ENCODE data around the gene MINK1.

MINK1 gene

DNA sequence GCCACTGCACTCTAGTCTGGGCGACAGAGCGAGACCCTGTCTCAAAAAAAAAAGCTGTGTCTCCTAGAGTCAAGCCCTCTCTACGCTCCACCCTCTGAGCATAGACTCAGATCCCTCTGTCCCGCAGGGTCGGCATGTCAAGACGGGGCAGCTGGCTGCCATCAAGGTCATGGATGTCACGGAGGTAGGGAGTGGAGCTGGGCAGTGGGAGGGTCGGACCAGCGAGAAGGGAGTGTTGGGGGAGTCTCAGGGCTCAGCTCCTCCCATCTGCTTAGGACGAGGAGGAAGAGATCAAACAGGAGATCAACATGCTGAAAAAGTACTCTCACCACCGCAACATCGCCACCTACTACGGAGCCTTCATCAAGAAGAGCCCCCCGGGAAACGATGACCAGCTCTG is 47.7 kb downstream of the MINK1 start:
- in situ Hi-C loops (cut with MboI; ENCODE audit: low pct_unique_long_range_greater_than_20kb, low sequenced_read_pairs, unreplicated experiment), result no loop called here

DNA sequence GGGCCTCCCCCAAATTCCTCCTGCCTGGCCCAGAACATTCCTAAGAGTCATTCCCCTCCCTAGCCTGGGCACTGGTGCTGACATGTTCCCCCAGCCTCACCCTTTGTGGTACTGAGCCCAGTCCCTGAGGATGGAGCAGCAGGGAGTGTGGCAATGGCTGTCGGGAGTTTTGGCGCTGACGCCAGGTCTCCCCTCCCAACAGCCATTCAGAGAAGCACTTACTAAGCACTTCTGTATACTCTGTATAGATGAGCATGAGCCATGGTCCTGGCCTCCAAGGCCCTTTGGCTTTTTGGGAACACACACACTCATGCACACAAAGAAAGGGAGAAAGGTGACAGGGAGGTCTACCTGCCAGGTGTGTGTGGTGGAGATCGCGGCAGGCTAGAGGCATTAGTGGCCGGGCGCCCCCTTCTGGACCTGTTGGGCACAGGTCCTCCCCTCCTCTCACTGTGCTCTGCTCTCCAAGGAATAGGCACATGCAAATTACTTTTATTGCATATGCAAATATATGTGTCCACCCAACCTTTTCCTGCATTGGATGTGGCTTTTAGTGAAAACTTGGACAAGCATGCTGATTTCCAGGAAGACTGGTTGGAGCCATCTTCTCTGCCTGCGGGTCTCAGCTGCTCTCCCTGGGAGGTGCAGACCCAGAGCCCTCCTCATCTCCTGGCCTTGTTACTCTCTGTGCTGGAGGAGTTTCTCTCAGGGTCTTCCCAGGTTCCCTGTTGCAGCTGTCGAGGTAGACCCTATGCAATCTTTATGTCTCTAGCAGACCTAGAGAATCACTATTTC is 48.8 kb downstream of the MINK1 start:
- peak; percentile 86 for TF ChIP-seq CTCF (IDR thresholded peaks at IDR 0.05; ENCODE audit: extremely low read depth, insufficient read depth, missing control alignments)
- peak; percentile 80 for DNase-seq (ENCODE audit: low spot score)
- in situ Hi-C loops (cut with MboI; ENCODE audit: low pct_unique_long_range_greater_than_20kb, low sequenced_read_pairs, unreplicated experiment), result no loop called here

More for the DNA sequence above, 47.7 kb downstream of the MINK1 start:
- no peak for TF ChIP-seq CTCF (IDR thresholded peaks at IDR 0.05; ENCODE audit: extremely low read depth, insufficient read depth, missing control alignments)
- DNase-seq (ENCODE audit: low spot score), result no peak

DNA sequence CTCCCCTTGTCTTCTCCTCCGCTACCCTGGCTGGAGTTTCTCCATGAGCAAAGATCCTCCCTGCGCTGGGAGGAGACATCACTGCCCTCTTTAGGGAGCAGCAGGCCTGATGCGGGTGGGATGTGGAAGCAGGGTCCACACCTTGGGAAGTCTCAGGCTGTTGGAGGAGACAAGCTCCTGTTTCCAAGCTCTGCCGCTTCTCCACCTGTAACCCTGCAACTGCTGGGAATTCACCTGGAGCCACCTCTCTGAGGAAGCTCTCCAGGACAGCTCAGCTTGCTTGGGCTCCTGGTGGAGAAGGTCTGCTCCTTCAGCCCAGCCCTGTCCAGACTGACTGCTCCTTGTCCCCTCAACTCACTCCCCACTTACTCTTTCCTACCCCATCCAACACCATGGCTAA is 51.3 kb downstream of the MINK1 start:
- in situ Hi-C loops (cut with MboI; ENCODE audit: low pct_unique_long_range_greater_than_20kb, low sequenced_read_pairs, unreplicated experiment), result no loop called here
- no peak for TF ChIP-seq CTCF (IDR thresholded peaks at IDR 0.05; ENCODE audit: extremely low read depth, insufficient read depth, missing control alignments)
- DNase-seq (ENCODE audit: low spot score), result no peak

DNA sequence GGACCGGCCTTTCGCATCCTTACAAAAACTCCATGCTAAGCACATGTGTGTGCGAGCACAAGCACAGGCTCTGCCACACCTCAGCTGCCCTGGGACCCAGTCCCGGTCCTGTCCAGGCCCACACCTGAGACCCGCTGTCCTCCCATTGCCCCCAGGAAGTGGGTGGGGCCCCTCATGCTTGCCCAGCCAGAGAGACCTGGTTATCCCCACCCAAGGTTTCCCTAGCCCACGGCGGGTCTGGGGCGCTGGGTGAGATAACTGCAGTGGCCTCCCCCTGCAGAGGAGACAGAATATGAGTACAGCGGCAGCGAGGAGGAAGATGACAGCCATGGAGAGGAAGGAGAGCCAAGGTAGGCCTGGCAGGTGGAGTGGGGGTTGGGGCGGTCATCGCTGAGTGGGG is 53.7 kb downstream of the MINK1 start:
- TF ChIP-seq CTCF (IDR thresholded peaks at IDR 0.05; ENCODE audit: extremely low read depth, insufficient read depth, missing control alignments), result no peak
- no peak for DNase-seq (ENCODE audit: low spot score)
- in situ Hi-C loops (cut with MboI; ENCODE audit: low pct_unique_long_range_greater_than_20kb, low sequenced_read_pairs, unreplicated experiment), result loop anchor here (5.0 kb wide), 1 partner anchor 160 kb away; no protein-coding TSS in a partner anchor

- in situ Hi-C loops (cut with MboI; ENCODE audit: low pct_unique_long_range_greater_than_20kb, low sequenced_read_pairs, unreplicated experiment), result loop anchor here (5.0 kb wide), 1 partner anchor 160 kb away; no protein-coding TSS in a partner anchor
Measured at GRCh38 chr17:4887581-4887980, 54.4 kb downstream of the MINK1 start.

More at GRCh38 chr17:4887581-4887980, 54.4 kb downstream of the MINK1 start:
- no peak for DNase-seq (ENCODE audit: low spot score)
- no peak for TF ChIP-seq CTCF (IDR thresholded peaks at IDR 0.05; ENCODE audit: extremely low read depth, insufficient read depth, missing control alignments)

All from GM13977 (cell line).